K562 (cell line): ENCODE measurements around the gene ZNRD2. TPM values are rescaled to one million over a fixed set of nuclear protein-coding genes. Genes with fewer than 3 reads are reported as not detected.

ENCODE experiments used
- ATAC-seq: fragments of 200-7000 bp; cut with Tn5 transposase; 3 replicates; pipeline ENCODE4 v1.9.1; 2020; ENCODE audit warnings: moderate library complexity
- BruUV-seq: library from RNA; stranded (reverse); fragments of 400-500 nt; replicated peaks from 2 replicates; lab custom pipeline; 2021; lab: Mats Ljungman, UMichigan
- CTCF ChIA-PET: fragments of 300-600 bp; formaldehyde crosslinking; extraction: SDS; loops from one replicate; lab custom pipeline; 2021; ENCODE audit warnings: low intra/inter-chr PET ratio; lab: Yijun Ruan, JAX
- POLR2A ChIA-PET: fragments of 300-600, 350-650 bp; sonication (Branson Sonifier 250); formaldehyde crosslinking; extraction: SDS; loops from one replicate; lab custom pipeline; 2021; ENCODE audit warnings: antibody characterized with exemption, inconsistent platforms; lab: Yijun Ruan, JAX
- DNase-seq, 4 experiments: peaks; one replicate each; pipeline versions ENCODE4 v3.0.0 to v3.0.0-alpha.2; 2011 to 2018; ENCODE audit warnings: low spot score in 3 of 4, mixed read lengths in 3 of 4; ENCODE audit errors: extremely low read depth in 1 of 4
- FAIRE-seq: peaks from 2 replicates; lab custom pipeline; 2011; peaks lifted over from hg19 to GRCh38; lab: Jason Lieb, UNC
- H2AFZ ChIP-seq: 2 replicates; pipeline ENCODE4 v1.6.0; 2011; ENCODE audit warnings: low read depth, low read length, control low read depth, inconsistent platforms
- H3K27ac ChIP-seq: fragments of 200-600 bp; 3 replicates; pipeline ENCODE4 v1.8.0; 2011; ENCODE audit warnings: low read depth, mild to moderate bottlenecking, control low read depth, inconsistent platforms, low read length, moderate library complexity, mixed read lengths; ENCODE audit errors: extremely low read depth
- H3K27me3 ChIP-seq, 2 experiments: fragments of 300-600 bp in 1 of 2; 2 replicates in 1 of 2; 3 replicates in 1 of 2; pipeline versions ENCODE4 v1.6.0 to v1.8.0; 2011; ENCODE audit warnings: inconsistent platforms in 2 of 2, low read length in 2 of 2, mild to moderate bottlenecking in 1 of 2, mixed read lengths in 1 of 2, moderate library complexity in 1 of 2; ENCODE audit not compliant: control insufficient read depth in 2 of 2, insufficient read depth in 2 of 2
- H3K36me3 ChIP-seq: fragments of 300-600 bp; 3 replicates; pipeline ENCODE4 v1.8.0; 2011; ENCODE audit warnings: mild to moderate bottlenecking, low read length, inconsistent platforms; ENCODE audit not compliant: control insufficient read depth, insufficient read depth
- H3K4me1 ChIP-seq, 2 experiments: fragments of 200-600 bp in 1 of 2; replicated peaks in 1 of 2; 2 replicates in 1 of 2; 3 replicates in 1 of 2; pipeline versions ENCODE4 v1.5.1 to v1.8.0; 2011; ENCODE audit warnings: inconsistent platforms in 2 of 2, low read length in 2 of 2, mild to moderate bottlenecking in 1 of 2, mixed read lengths in 1 of 2, moderate library complexity in 1 of 2; ENCODE audit not compliant: control insufficient read depth in 2 of 2, insufficient read depth in 2 of 2
- H3K4me2 ChIP-seq: 2 replicates; pipeline ENCODE4 v1.6.1; 2011; ENCODE audit warnings: low read length, control low read depth, inconsistent platforms, mixed read lengths; ENCODE audit not compliant: insufficient read depth
- H3K4me3 ChIP-seq: fragments of 200-600 bp; sonication (generic), shearing (Covaris generic); 2 replicates; pipeline ENCODE4 v1.5.1; 2016; ENCODE audit warnings: control low read depth, inconsistent platforms
- H3K79me2 ChIP-seq: fragments of 200-600 bp; 3 replicates; pipeline ENCODE4 v1.8.0; 2011; ENCODE audit warnings: low read length, inconsistent platforms; ENCODE audit not compliant: control insufficient read depth, insufficient read depth
- H3K9ac ChIP-seq, 2 experiments: 2 replicates each; pipeline versions ENCODE4 v1.6.0 to v1.6.1; 2011; ENCODE audit warnings: low read depth in 2 of 2, low read length in 2 of 2, control low read depth in 1 of 2, inconsistent platforms in 1 of 2, mild to moderate bottlenecking in 1 of 2, mixed read lengths in 1 of 2; ENCODE audit not compliant: insufficient read depth in 1 of 2
- H3K9me1 ChIP-seq: one replicate; pipeline ENCODE4 v1.6.0; 2011; ENCODE audit warnings: inconsistent platforms, mild to moderate bottlenecking, low read length, moderate library complexity; ENCODE audit not compliant: control insufficient read depth, insufficient read depth
- H3K9me3 ChIP-seq: replicated peaks from 2 replicates; pipeline ENCODE4 v1.5.1; 2011; ENCODE audit warnings: low read depth, low read length, inconsistent platforms; ENCODE audit not compliant: control insufficient read depth, insufficient read depth
- H4K20me1 ChIP-seq: replicated peaks from 2 replicates; pipeline ENCODE4 v1.6.1; 2011; ENCODE audit warnings: low read length, inconsistent platforms, mixed read lengths; ENCODE audit not compliant: control insufficient read depth, insufficient read depth
- BCL6 ChIP-seq: fragments of 250-450 bp; sonication (Bioruptor Pico); IDR thresholded peaks from 2 replicates; pipeline ENCODE4 v1.4.0; 2020
- ETS2 ChIP-seq: IDR thresholded peaks from 2 replicates; pipeline ENCODE4 v1.6.1; 2016; ENCODE audit warnings: borderline replicate concordance, missing genetic modification characterization, mild to moderate bottlenecking, moderate library complexity, missing compliant biosample characterization; ENCODE audit not compliant: poor library complexity, severe bottlenecking
- EWSR1 ChIP-seq: fragments of 450-650 bp; IDR thresholded peaks from 2 replicates; pipeline ENCODE4 v1.6.1; 2018; ENCODE audit warnings: borderline replicate concordance, mild to moderate bottlenecking, low read depth, moderate library complexity; ENCODE audit not compliant: partially characterized antibody
- HDAC6 ChIP-seq: IDR thresholded peaks from 2 replicates; pipeline ENCODE4 v1.6.1; 2012; ENCODE audit warnings: low read depth, mild to moderate bottlenecking, control low read depth, inconsistent platforms, low read length, moderate library complexity
- HNRNPH1 ChIP-seq: fragments of 200-400 bp; formaldehyde crosslinking; optimal IDR thresholded peaks from 2 replicates; pipeline ENCODE3; 2017; ENCODE audit warnings: low read depth, mild to moderate bottlenecking, low read length, moderate library complexity
- MCM5 ChIP-seq: fragments of 450-650 bp; IDR thresholded peaks from 2 replicates; pipeline ENCODE4 v1.6.1; 2016; ENCODE audit warnings: low read depth
- MYBL2 ChIP-seq, 2 experiments: fragments of 450-650 bp in 1 of 2; sonication (generic) in 1 of 2; formaldehyde crosslinking in 1 of 2; IDR thresholded peaks; 2 replicates each; pipeline versions ENCODE4 v1.6.1 to v1.8.1; 2017 to 2022; ENCODE audit warnings: borderline replicate concordance in 1 of 2, inconsistent platforms in 1 of 2, low read depth in 1 of 2, mild to moderate bottlenecking in 1 of 2, missing genetic modification reagents in 1 of 2, moderate library complexity in 1 of 2
- MYC ChIP-seq, 2 experiments: fragments of 250-450 bp in 1 of 2; sonication (Bioruptor Pico) in 1 of 2; IDR thresholded peaks; 2 replicates each; pipeline versions ENCODE4 v1.5.1 to v1.6.1; 2012 to 2021; ENCODE audit warnings: low read depth in 2 of 2, borderline replicate concordance in 1 of 2, improper control_type of control experiment in 1 of 2, low read length in 1 of 2, mild to moderate bottlenecking in 1 of 2, moderate library complexity in 1 of 2
- NCOA1 ChIP-seq: fragments of 450-650 bp; IDR thresholded peaks from 2 replicates; pipeline ENCODE4 v1.6.1; 2016; ENCODE audit warnings: low read depth
- NCOR1 ChIP-seq: fragments of 450-650 bp; IDR thresholded peaks from 2 replicates; pipeline ENCODE4 v1.6.1; 2016; ENCODE audit warnings: mild to moderate bottlenecking, moderate library complexity
- NRF1 ChIP-seq, 2 experiments: fragments of 450-650 bp; IDR thresholded peaks in 1 of 2; conservative IDR thresholded peaks in 1 of 2; 2 replicates each; pipeline ENCODE4 v1.6.1; 2014; ENCODE audit warnings: mild to moderate bottlenecking in 2 of 2
- PRDM10 ChIP-seq: fragments of 450-650 bp; IDR thresholded peaks from 2 replicates; pipeline ENCODE4 v1.6.1; 2018; ENCODE audit not compliant: partially characterized antibody
- TOE1 ChIP-seq, 2 experiments: fragments of 450-650 bp in 1 of 2; sonication (generic) in 1 of 2; formaldehyde crosslinking in 1 of 2; IDR thresholded peaks; 2 replicates each; pipeline versions ENCODE4 v1.7.1 to v1.8.0; 2016 to 2022; ENCODE audit warnings: borderline replicate concordance in 2 of 2, mild to moderate bottlenecking in 2 of 2, antibody characterized with exemption in 1 of 2, inconsistent platforms in 1 of 2, low read depth in 1 of 2, missing genetic modification reagents in 1 of 2, moderate library complexity in 1 of 2
- ZFX ChIP-seq: sonication (generic); formaldehyde crosslinking; IDR thresholded peaks from 2 replicates; pipeline ENCODE4 v1.8.0; 2022; ENCODE audit warnings: mild to moderate bottlenecking, missing genetic modification reagents, moderate library complexity
- ZNF41 ChIP-seq: fragments of 250-450 bp; sonication (Bioruptor Pico); conservative IDR thresholded peaks from 2 replicates; pipeline ENCODE4 v1.4.0; 2020; ENCODE audit warnings: mild to moderate bottlenecking
- WGBS: fragments of 100-300 bp; shearing (Covaris generic); methylation state at CpG from one replicate; pipeline ENCODE4 v1.1.6; 2016; ENCODE audit warnings: low coverage, mixed read lengths; ENCODE audit not compliant: insufficient coverage; ENCODE audit errors: missing lambda C conversion rate; 5-methylcytosine and 5-hydroxymethylcytosine counted together
- in situ Hi-C: fragments of 300-500 bp; cut with MboI; formaldehyde crosslinking; loops from 4 replicates; pipeline ENCODE4 v1.15.0; 2018; ENCODE audit warnings: inconsistent platforms, mixed read lengths
- intact Hi-C: fragments of 100-400 bp; cut with micrococcal nuclease; formaldehyde crosslinking; loops from 2 replicates; pipeline ENCODE4 v1.14.2; 2022
- polyA plus RNA-seq, 8 experiments: library from polyadenylated mRNA; depleted of rRNA in 4 of 8; stranded (reverse) in 5 of 8; unstranded in 3 of 8; fragments of >200 nt; fragmentation: Nextera tagmentation in 2 of 8; fragmentation: Illumina TruSeq in 1 of 8; extraction: Ambion mirVana in 2 of 8; extraction: Trizol in 1 of 8; gene quantifications; 2 replicates each; pipeline versions ENCODE4 v1.2.1 to v1.2.3, GENCODE V29; 2011 to 2014; ENCODE audit warnings: inconsistent platforms in 1 of 8, missing spikeins in 1 of 8
- total RNA-seq, 7 experiments: library from RNA; depleted of rRNA in 6 of 7; stranded (reverse); fragments of >200 nt in 6 of 7; fragmentation: Illumina TruSeq in 2 of 7; extraction: Trizol in 2 of 7; gene quantifications; 2 replicates each; pipeline versions ENCODE4 v1.2.1 to v1.2.3, GENCODE V29; 2011 to 2021; ENCODE audit warnings: low replicate concordance in 1 of 7

The ZNRD2 gene
- total and polyA plus RNA-seq, 9 of the 15 experiments (the other 6 are each of a cell fraction or from before 2014, with no cell fraction given): 13.4 to 129 (median 60.4) TPM

DNA sequence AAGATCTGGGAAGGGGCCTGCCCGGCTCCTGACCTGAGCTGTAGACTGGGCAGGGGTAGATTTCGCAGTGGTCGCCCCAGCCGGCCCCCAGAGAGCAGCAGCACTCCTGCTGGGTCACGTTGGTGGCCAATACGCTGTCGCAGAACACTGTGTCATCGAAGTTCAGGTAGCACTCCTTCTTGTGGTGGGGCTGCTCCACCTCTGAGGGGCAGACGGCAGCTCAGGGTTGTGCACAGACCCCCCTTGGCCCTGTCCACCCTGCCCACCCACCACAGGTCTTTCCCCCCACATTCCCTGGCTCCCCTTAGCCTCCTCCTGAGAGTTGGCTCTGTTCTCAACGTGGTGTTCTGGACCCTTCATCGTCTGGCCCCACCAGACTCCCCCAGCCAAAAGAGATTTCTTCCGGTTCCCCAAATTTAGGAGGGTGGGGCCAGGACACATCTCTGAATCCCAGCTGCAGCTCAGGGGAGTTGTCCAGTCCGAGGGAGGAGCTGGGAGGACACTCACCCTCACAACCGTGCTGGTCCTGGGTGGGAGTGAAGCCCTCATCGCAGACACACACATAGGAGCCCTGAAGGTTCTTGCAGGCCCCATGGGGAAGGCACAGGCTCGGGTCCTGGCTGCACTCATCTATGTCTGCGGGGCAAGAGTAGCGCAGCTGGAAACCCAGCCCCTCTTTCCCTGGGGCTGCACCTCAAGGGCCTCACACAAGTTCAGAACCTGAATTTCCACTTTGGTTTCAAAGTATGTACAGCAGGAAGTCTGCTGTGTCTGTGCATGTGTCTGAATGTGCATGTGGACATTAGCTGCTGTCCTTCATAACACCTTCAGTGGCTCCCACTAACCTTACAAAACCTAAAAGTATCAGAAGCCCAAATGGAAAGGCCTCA, 28.9 kb upstream of the ZNRD2 start:
- Histone ChIP-seq H3K4me3 (peak overlapping the region; percentile 76), H3K9me1 (no peaks in the 10 kb centered on the region), H3K9ac (peak overlapping the region; percentile 64 to 93), H4K20me1 (no peaks in the 10 kb centered on the region), H3K27ac (peak overlapping the region; percentile 78), H3K4me2 (peak overlapping the region; percentile 99), H3K4me1 (peaks cover 14 to 56% of the 10 kb centered on the region in 2 experiments), H2AFZ (peak overlapping the region; percentile 98), H3K79me2 (no peaks in the 10 kb centered on the region; the same call in 2 of the 3 replicates), H3K9me3 (no peaks in the 10 kb centered on the region), H3K27me3 (no peaks in the 10 kb centered on the region), H3K36me3 (peaks cover 29% of the 10 kb centered on the region; the same call in 1 of the 3 replicates)
- 27% methylated on average over 18 of the region's 18 CpGs for WGBS
- no peak for DNase-seq
- ChIA-PET CTCF (interaction anchor here (0.6 to 3.1 kb wide), 5 partner anchors 12 to 277 kb away, joined by 3 to 63 read pairs (median 4); partner anchors contain the start of genes FAM89B, MAP3K11 and ZNRD2), POLR2A (interaction anchor here (0.7 to 2.7 kb wide), 20 partner anchors 10 to 212 kb away, joined by 3 to 16 read pairs (median 4); partner anchors contain the start of genes FAM89B, MALAT1, NEAT1 and RELA)
- in situ Hi-C loops: no loop called here
- FAIRE-seq: peak; percentile 6
- ATAC-seq: no peak; the same call in 2 of the 3 replicates
- intact Hi-C loops: loop anchor here (5.0 to 10.0 kb wide), 2 partner anchors 46 to 273 kb away; no protein-coding TSS in a partner anchor
- BruUV-seq: no TSS peak
- TF ChIP-seq TOE1 (IDR thresholded peaks at IDR 0.05; ENCODE audit: borderline replicate concordance): 0 out of 2 replicates have a peak, but pooled peaks have one; percentile 1
- TF ChIP-seq TOE1 (CRISPR knock-in tag; IDR thresholded peaks at IDR 0.05; ENCODE audit: borderline replicate concordance, low read depth): no peak
- TF ChIP-seq ZFX (CRISPR knock-in tag): peak; percentile 45
- no peak for TF ChIP-seq MCM5
- no peak for TF ChIP-seq HNRNPH1
- TF ChIP-seq HDAC6: no peak
- TF ChIP-seq ZNF41 (CRISPR knock-in tag): no peak
- TF ChIP-seq NCOA1: no peak
- no peak for TF ChIP-seq NCOR1
- TF ChIP-seq EWSR1: no peak
- no peak for TF ChIP-seq NRF1 (conservative IDR thresholded peaks at IDR 0.05 in 1 of 2, IDR thresholded peaks at IDR 0.05 in 1 of 2)
- no peak for TF ChIP-seq MYC (IDR thresholded peaks at IDR 0.05; ENCODE audit: low read depth, low read length)
- TF ChIP-seq MYC (CRISPR knock-in tag; IDR thresholded peaks at IDR 0.05; ENCODE audit: borderline replicate concordance, low read depth): peak; percentile 16; the same call in 1 of the 2 replicates
- peak; percentile 96 for TF ChIP-seq PRDM10
- no peak for TF ChIP-seq BCL6 (CRISPR knock-in tag)
- TF ChIP-seq ETS2 (tag): no peak
- TF ChIP-seq MYBL2 (IDR thresholded peaks at IDR 0.05; ENCODE audit: low read depth): no peak
- TF ChIP-seq MYBL2 (CRISPR knock-in tag; IDR thresholded peaks at IDR 0.05; ENCODE audit: borderline replicate concordance): no peak
